Measurements from ENCODE around the gene CTXN1. TPM values are rescaled to one million over a fixed set of nuclear protein-coding genes. Genes with fewer than 3 reads are reported as not detected.
A peak's percentile ranks its signal among the peaks of the same experiment; 100 is the strongest.

The CTXN1 gene
- total and polyA plus RNA-seq, 2 of the 4 experiments (the other 2 are of a cell fraction) = 0.36 to 7.4 TPM

GRCh38 chr19:7968008-7968795 lies 42.3 kb upstream of the CTXN1 start:
- Histone ChIP-seq H3K9ac (ENCODE audit: low read depth, low read length) (no peak overlapping the region), H3K4me1 (ENCODE audit: control insufficient read depth, insufficient read depth, low read length) (no peaks in the 10 kb centered on the region), H4K91ac (ENCODE audit: insufficient read depth, low read depth, low read length) (no peak overlapping the region), H2AK5ac (ENCODE audit: low read depth, low read length) (no peak overlapping the region), H3K18ac (ENCODE audit: low read depth, low read length) (no peak overlapping the region), H2AFZ (replicated peaks; ENCODE audit: low read length, poor library complexity) (no peak overlapping the region), H3K4me3 (ENCODE audit: insufficient read depth, low read depth, low read length) (no peak overlapping the region), H4K5ac (ENCODE audit: low read depth, low read length) (no peak overlapping the region), H3K14ac (replicated peaks; ENCODE audit: low read depth, low read length) (no peak overlapping the region), H3K56ac (ENCODE audit: extremely low read depth, insufficient read depth, low read length) (no peak overlapping the region), H3K79me1 (ENCODE audit: low read depth in 1 of 2, low read length in 2 of 2) (peaks cover 11 to 21% of the 10 kb centered on the region in 2 experiments; a peak in 3 of 4 replicates), H3K9me1 (ENCODE audit: insufficient read depth, low read length) (no peaks in the 10 kb centered on the region), H3K4ac (ENCODE audit: low read depth, low read length) (no peak overlapping the region), H3K23ac (ENCODE audit: low read depth, low read length) (no peak overlapping the region), H2BK15ac (ENCODE audit: low read depth, low read length) (no peak overlapping the region), H4K20me1 (ENCODE audit: insufficient read depth, low read length) (peaks cover 24% of the 10 kb centered on the region), H3K4me2 (ENCODE audit: low read depth, low read length) (no peak overlapping the region), H2BK120ac (ENCODE audit: low read depth, low read length) (no peak overlapping the region), H3K36me3 (ENCODE audit: control insufficient read depth, insufficient read depth, low read length) (peaks cover 65% of the 10 kb centered on the region), H2AK9ac (replicated peaks; ENCODE audit: low read depth, low read length, poor library complexity) (peak overlapping the region; percentile 55), H3K27me3 (ENCODE audit: control insufficient read depth, insufficient read depth, low read length) (no peaks in the 10 kb centered on the region), H4K8ac (ENCODE audit: low read depth in 2 of 2, low read length in 2 of 2) (no peak overlapping the region), H3K9me3 (ENCODE audit: control insufficient read depth, insufficient read depth, low read length) (no peaks in the 10 kb centered on the region), H3K27ac (ENCODE audit: insufficient read depth, low read length) (no peak overlapping the region), H2BK20ac (ENCODE audit: low read depth, low read length) (no peak overlapping the region), H2BK5ac (ENCODE audit: low read depth, low read length, poor library complexity, severe bottlenecking) (no peak overlapping the region)
- no TSS peak for BruUV-seq (replicated peaks)
- dilution Hi-C loops (cut with HindIII; ENCODE audit: low sequenced_read_pairs, unreplicated experiment) (no loop called here), intact Hi-C loops (cut with micrococcal nuclease) (no loop called here), in situ Hi-C loops (cut with MboI; ENCODE audit: low sequenced_read_pairs) (no loop called here)
- POLR2A ChIA-PET (ENCODE audit: unreplicated experiment) = no interaction called here
- TF ChIP-seq NFE2L2 (IDR thresholded peaks at IDR 0.05; ENCODE audit: low read depth, low read length) (no peak), MAFK (IDR thresholded peaks at IDR 0.05; ENCODE audit: low read depth, low read length) (no peak), CEBPB (IDR thresholded peaks at IDR 0.05; ENCODE audit: low read depth, low read length) (no peak), SMC3 (IDR thresholded peaks at IDR 0.05; ENCODE audit: low read depth, low read length) (no peak), CTCF (conservative IDR thresholded peaks at IDR 0.05; ENCODE audit: low read depth, low read length) (no peak), RAD21 (IDR thresholded peaks at IDR 0.05; ENCODE audit: low read length) (no peak), MXI1 (IDR thresholded peaks at IDR 0.05; ENCODE audit: borderline replicate concordance, low read depth, low read length) (no peak), RCOR1 (IDR thresholded peaks at IDR 0.05; ENCODE audit: insufficient replicate concordance, low read length) (no peak), RFX5 (IDR thresholded peaks at IDR 0.05; ENCODE audit: low read depth, low read length) (no peak), BHLHE40 (IDR thresholded peaks at IDR 0.05; ENCODE audit: low read depth, low read length) (no peak), USF2 (IDR thresholded peaks at IDR 0.05; ENCODE audit: low read depth, low read length) (no peak)
- CTCF ChIA-PET = no interaction called here
- no peak for DNase-seq
- ATAC-seq (ENCODE audit: low read depth) = no peak
- WGBS, 2 experiments (ENCODE audit: extremely low coverage in 2 of 2, insufficient read length in 1 of 2) = 100% methylated on average over 4 of the region's 15 CpGs; no CpG with 5 or more reads in 1 of the 2 experiments

All from IMR-90 (cell line).